ENCODE results near the gene PCDHA9.

Gene PCDHA9

GRCh38 chr5:140881889-140882590 lies 33.9 kb downstream of the PCDHA9 start, which contains the start of gene PCDHA13:
Gene PCDHA13, plus strand, starts transcription at chr5:140882124. Its CDS starts 145 bp downstream, at chr5:140882269.
- DNase-seq = no peak

- DNase-seq = no peak
Observed at GRCh38 chr5:140882591-140882899, 34.4 kb downstream of the PCDHA9 start.

GRCh38 chr5:140883373-140883772 lies 35.2 kb downstream of the PCDHA9 start:
- DNase-seq = no peak

GRCh38 chr5:140883927-140884697 lies 35.9 kb downstream of the PCDHA9 start:
- DNase-seq = no peak
